ENCODE results near the gene LNX2.

LNX2 gene

GRCh38 chr13:27497563-27498230, 122.6 kb downstream of the LNX2 start:
- DNase-seq: no peak

GRCh38 chr13:27496536-27497273, 123.6 kb downstream of the LNX2 start:
- DNase-seq: no peak

- no peak for DNase-seq
These were observed 124.3 kb downstream of the LNX2 start for GRCh38 chr13:27496006-27496405.
